Activated T-helper 1 cell treated with anti-CD3 and anti-CD28 coated beads, Interleukin-12 subunit alpha, Interleukin-12 subunit beta, Interleukin-2, Interleukin-4 antibody, amounts not matched to agents 30 ng/mL and 10 ng/mL and 1 ng/mL, durations not matched to agents 14 hours and 24 hours and 36 hours (primary cell): ENCODE measurements around the gene CYP26B1. TPM values are rescaled to one million over a fixed set of nuclear protein-coding genes. Genes with fewer than 3 reads are reported as not detected.

Experiments
- DNase-seq: peaks from one replicate; pipeline ENCODE4 v3.0.0; 2021; ENCODE audit warnings: low spot score
- H3K27ac Mint-ChIP-seq: one replicate; pipeline ENCODE4 v1.8.0; 2021; ENCODE audit warnings: mild to moderate bottlenecking, mixed read lengths
- H3K27me3 Mint-ChIP-seq: one replicate; pipeline ENCODE4 v1.8.0; 2022; ENCODE audit warnings: mild to moderate bottlenecking, moderate library complexity, mixed read lengths; ENCODE audit not compliant: insufficient read depth
- H3K36me3 Mint-ChIP-seq: one replicate; pipeline ENCODE4 v1.8.0; 2021; ENCODE audit warnings: low read depth, mixed read lengths
- H3K4me1 Mint-ChIP-seq: one replicate; pipeline ENCODE4 v1.8.0; 2021; ENCODE audit warnings: low read depth, mixed read lengths
- H3K4me3 Mint-ChIP-seq: one replicate; pipeline ENCODE4 v1.8.0; 2021; ENCODE audit warnings: mild to moderate bottlenecking, moderate library complexity, mixed read lengths
- H3K9me3 Mint-ChIP-seq: one replicate; pipeline ENCODE4 v1.8.0; 2021; ENCODE audit warnings: mixed read lengths
- intact Hi-C: fragments of 100-400 bp; cut with micrococcal nuclease; formaldehyde crosslinking; loops from one replicate; pipeline ENCODE4 v1.15.1; 2024
- total RNA-seq: library from RNA; stranded (reverse); gene quantifications from 2 replicates; pipeline ENCODE4 v1.2.3, GENCODE V29; 2022

Gene CYP26B1
- total RNA-seq, 1 donor from 2014 or later: not detected

GRCh38 chr2:72113847-72114692 lies 33.6 kb downstream of the CYP26B1 start:
- H3K9me3 Mint-ChIP-seq: no peaks in the 10 kb centered on the region
- no peaks in the 10 kb centered on the region for H3K36me3 Mint-ChIP-seq
- H3K27me3 Mint-ChIP-seq: peaks cover 3% of the 10 kb centered on the region
- H3K4me3 Mint-ChIP-seq: no peak overlapping the region
- DNase-seq: no peak
- H3K4me1 Mint-ChIP-seq: no peaks in the 10 kb centered on the region
- intact Hi-C loops: no loop called here
- no peak overlapping the region for H3K27ac Mint-ChIP-seq

DNA sequence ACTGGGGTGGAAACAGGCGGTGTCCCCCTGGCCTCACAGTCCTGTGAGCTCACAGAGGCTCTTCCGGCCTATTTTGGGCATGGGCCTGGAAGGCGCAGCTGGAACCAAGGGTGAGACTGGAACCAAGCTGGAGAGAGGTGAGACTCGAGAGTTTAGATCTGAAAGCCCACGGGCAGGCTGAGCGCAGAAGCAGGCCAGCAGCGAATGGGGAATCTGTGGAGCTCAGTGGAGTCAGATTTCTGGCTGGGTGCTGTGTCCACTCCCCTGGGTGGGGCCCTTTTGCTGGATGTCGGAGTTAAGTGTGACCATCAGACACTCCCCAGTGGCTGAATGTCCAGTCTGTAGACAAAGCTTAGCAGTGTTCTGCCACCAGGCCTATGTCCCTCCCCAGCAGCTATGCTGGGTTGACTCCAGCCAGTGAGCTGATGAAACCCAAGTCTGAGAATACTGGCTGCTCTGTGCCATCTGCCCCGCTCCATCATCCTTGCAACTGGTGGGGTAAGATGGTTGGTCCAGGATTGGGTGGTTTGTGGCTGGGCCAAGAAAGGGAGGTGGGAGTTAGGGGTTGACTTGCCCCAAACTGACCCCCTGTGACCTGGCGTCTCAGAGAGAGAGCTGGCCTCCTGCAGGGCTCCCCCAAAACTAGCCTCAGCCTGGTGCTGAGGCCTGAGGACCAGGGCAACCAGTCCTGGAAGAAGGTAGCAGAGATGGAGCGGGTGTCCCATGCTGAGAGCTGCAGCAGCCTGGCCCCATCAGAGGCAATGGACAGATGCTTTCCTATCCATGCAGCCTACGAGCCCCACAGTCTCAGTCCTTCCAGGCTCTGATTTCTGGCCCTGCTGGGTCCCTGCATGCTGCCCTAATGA lies 34.4 kb downstream of the CYP26B1 start:
- Mint-ChIP-seq H3K9me3 (no peaks in the 10 kb centered on the region), H3K36me3 (no peaks in the 10 kb centered on the region), H3K4me3 (no peak overlapping the region), H3K4me1 (no peaks in the 10 kb centered on the region), H3K27me3 (peaks cover 6% of the 10 kb centered on the region), H3K27ac (no peak overlapping the region)
- intact Hi-C loops: no loop called here
- no peak for DNase-seq

GRCh38 chr2:72112401-72112800 lies 35.3 kb downstream of the CYP26B1 start:
- no peaks in the 10 kb centered on the region for H3K9me3 Mint-ChIP-seq
- no peaks in the 10 kb centered on the region for H3K4me1 Mint-ChIP-seq
- H3K27me3 Mint-ChIP-seq: peaks cover 9% of the 10 kb centered on the region
- intact Hi-C loops: no loop called here
- DNase-seq: no peak
- no peaks in the 10 kb centered on the region for H3K36me3 Mint-ChIP-seq
- H3K27ac Mint-ChIP-seq: no peak overlapping the region
- H3K4me3 Mint-ChIP-seq: no peak overlapping the region

GRCh38 chr2:72111061-72111460 lies 36.6 kb downstream of the CYP26B1 start:
- Mint-ChIP-seq H3K27ac (no peak overlapping the region), H3K4me1 (no peaks in the 10 kb centered on the region), H3K36me3 (no peaks in the 10 kb centered on the region), H3K9me3 (no peaks in the 10 kb centered on the region), H3K4me3 (no peak overlapping the region), H3K27me3 (peaks cover 9% of the 10 kb centered on the region)
- intact Hi-C loops: no loop called here
- no peak for DNase-seq

DNA sequence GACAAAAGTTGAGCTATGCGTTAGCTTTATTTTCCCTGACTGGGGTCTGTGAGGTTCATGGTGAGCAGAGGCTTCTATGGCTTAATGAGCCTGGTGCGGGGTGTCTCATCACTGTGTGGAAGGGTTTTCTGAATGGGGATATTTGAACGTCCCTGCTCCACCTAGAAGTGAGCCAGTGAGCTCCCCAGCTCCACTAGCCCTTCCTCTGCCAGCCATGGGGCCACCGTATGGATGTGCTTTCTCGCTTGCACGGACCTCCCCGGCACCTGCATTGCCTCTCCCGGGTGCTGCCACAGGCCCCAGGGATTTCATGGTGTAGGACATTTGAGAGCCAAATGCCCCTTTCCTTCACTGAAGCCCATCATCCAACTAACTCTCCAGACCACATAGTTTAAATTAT lies 37.8 kb downstream of the CYP26B1 start:
- H3K4me1 Mint-ChIP-seq: no peaks in the 10 kb centered on the region
- intact Hi-C loops: no loop called here
- no peaks in the 10 kb centered on the region for H3K9me3 Mint-ChIP-seq
- H3K27me3 Mint-ChIP-seq: peaks cover 9% of the 10 kb centered on the region
- no peak for DNase-seq
- H3K36me3 Mint-ChIP-seq: no peaks in the 10 kb centered on the region
- no peak overlapping the region for H3K27ac Mint-ChIP-seq
- H3K4me3 Mint-ChIP-seq: no peak overlapping the region

DNA sequence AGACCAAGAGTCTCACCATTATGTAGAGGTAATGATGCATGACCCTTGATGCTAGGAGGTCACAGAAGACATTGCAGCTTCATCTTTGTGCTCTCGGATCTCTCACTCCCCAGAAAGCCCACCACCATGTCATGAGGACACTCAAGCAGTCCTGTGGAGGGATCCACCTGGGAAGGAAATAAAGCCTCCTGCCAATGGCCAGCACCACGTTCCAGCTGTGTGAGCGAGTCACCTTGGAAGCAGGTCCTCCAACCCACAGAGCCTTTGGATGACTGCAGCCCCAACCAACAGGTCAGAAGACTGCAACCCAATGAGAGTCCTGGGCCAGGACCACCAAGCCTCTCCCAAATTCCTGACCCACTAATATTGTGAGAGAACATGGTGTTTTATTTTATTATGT lies 38.4 kb downstream of the CYP26B1 start:
- peaks cover 9% of the 10 kb centered on the region for H3K27me3 Mint-ChIP-seq
- DNase-seq: no peak
- no peak overlapping the region for H3K27ac Mint-ChIP-seq
- H3K9me3 Mint-ChIP-seq: no peaks in the 10 kb centered on the region
- H3K4me1 Mint-ChIP-seq: no peaks in the 10 kb centered on the region
- no peak overlapping the region for H3K4me3 Mint-ChIP-seq
- intact Hi-C loops: no loop called here
- no peaks in the 10 kb centered on the region for H3K36me3 Mint-ChIP-seq

DNA sequence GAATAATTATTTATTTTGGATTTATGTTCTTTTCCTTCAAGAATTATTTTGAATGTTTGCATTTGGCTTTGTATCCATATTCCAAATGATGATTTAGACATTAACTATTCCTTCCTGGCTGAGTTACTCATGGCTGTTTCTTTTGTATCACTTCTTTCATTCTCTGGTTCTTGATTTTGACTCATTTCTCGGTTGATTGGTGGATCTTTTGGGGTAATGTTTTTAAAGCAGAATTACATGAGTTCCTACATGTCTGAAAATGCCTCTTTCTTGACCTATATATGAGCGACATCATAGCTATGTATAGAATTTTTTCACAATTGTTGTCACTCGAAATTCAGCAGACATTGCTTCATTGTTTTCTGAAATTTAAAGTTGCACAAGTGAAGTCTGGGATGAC lies 39.5 kb downstream of the CYP26B1 start:
- no peak overlapping the region for H3K27ac Mint-ChIP-seq
- no peaks in the 10 kb centered on the region for H3K4me1 Mint-ChIP-seq
- H3K27me3 Mint-ChIP-seq: peaks cover 9% of the 10 kb centered on the region
- no peaks in the 10 kb centered on the region for H3K9me3 Mint-ChIP-seq
- intact Hi-C loops: no loop called here
- no peaks in the 10 kb centered on the region for H3K36me3 Mint-ChIP-seq
- no peak overlapping the region for H3K4me3 Mint-ChIP-seq
- DNase-seq: no peak

DNA sequence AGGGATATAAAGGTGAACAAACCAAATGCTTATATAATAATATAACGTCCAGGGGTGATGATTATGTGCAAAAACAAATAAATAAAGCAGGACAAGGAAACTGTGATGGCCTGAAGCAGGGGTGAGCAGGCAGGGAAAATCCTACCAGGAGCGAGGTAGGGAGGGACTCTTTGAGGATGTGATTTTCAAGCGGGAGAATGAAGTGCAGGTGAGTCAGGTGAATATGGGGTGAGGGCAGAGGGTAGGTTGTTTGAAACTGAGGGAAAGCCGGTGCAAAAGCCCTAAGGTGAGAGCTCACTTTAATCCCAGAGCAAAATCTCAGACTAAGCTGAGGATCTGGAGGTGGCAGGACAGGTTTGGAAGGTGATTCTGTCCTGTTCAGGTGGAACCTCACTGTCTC lies 40.7 kb downstream of the CYP26B1 start:
- no peak for DNase-seq
- no peaks in the 10 kb centered on the region for H3K4me1 Mint-ChIP-seq

GRCh38 chr2:72104821-72105588 lies 42.7 kb downstream of the CYP26B1 start:
- Mint-ChIP-seq H3K36me3 (no peaks in the 10 kb centered on the region), H3K27ac (no peak overlapping the region), H3K9me3 (no peaks in the 10 kb centered on the region), H3K4me3 (no peak overlapping the region), H3K4me1 (no peaks in the 10 kb centered on the region), H3K27me3 (peaks cover 9% of the 10 kb centered on the region)
- intact Hi-C loops: no loop called here
- no peak for DNase-seq

More for the DNA sequence above, 40.7 kb downstream of the CYP26B1 start:
- Mint-ChIP-seq H3K4me3 (no peak overlapping the region), H3K36me3 (no peaks in the 10 kb centered on the region), H3K27ac (no peak overlapping the region), H3K9me3 (no peaks in the 10 kb centered on the region), H3K27me3 (peaks cover 9% of the 10 kb centered on the region)
- intact Hi-C loops: no loop called here

GRCh38 chr2:72103690-72104089 lies 44.0 kb downstream of the CYP26B1 start:
- H3K9me3 Mint-ChIP-seq: no peaks in the 10 kb centered on the region
- no peak for DNase-seq
- no peaks in the 10 kb centered on the region for H3K36me3 Mint-ChIP-seq
- H3K27me3 Mint-ChIP-seq: peaks cover 8% of the 10 kb centered on the region
- H3K27ac Mint-ChIP-seq: no peak overlapping the region
- intact Hi-C loops: no loop called here
- H3K4me3 Mint-ChIP-seq: no peak overlapping the region
- no peaks in the 10 kb centered on the region for H3K4me1 Mint-ChIP-seq

- no peaks in the 10 kb centered on the region for H3K36me3 Mint-ChIP-seq
- H3K9me3 Mint-ChIP-seq: no peaks in the 10 kb centered on the region
- H3K4me3 Mint-ChIP-seq: no peak overlapping the region
- no peak overlapping the region for H3K27ac Mint-ChIP-seq
- no peaks in the 10 kb centered on the region for H3K4me1 Mint-ChIP-seq
- intact Hi-C loops: no loop called here
- no peak for DNase-seq
- H3K27me3 Mint-ChIP-seq: peaks cover 5% of the 10 kb centered on the region
Measured at GRCh38 chr2:72103161-72103560, 44.5 kb downstream of the CYP26B1 start.

DNA sequence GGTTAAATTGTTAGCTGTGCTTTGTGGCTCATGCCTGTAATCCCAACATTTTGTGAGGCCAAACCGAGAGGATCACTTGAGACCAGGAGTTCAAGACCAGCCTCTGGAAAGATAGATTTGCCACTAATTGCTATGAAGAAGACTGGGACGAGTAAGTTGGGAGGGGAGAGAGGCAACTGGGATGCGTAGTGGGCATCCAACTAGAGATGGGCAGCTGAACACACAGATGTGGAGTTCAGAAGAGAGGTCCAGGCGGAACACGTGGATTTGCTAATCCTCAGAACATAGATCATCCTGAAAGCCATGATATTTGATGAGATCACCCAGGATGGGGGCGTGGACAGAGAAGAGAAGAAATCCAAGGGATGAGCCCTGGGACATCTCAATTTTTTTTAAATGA lies 48.7 kb downstream of the CYP26B1 start:
- intact Hi-C loops: no loop called here
- Mint-ChIP-seq H3K36me3 (no peaks in the 10 kb centered on the region), H3K4me3 (no peak overlapping the region), H3K9me3 (no peaks in the 10 kb centered on the region), H3K27ac (no peak overlapping the region), H3K27me3 (peaks cover 2% of the 10 kb centered on the region), H3K4me1 (no peaks in the 10 kb centered on the region)
- DNase-seq: no peak

DNA sequence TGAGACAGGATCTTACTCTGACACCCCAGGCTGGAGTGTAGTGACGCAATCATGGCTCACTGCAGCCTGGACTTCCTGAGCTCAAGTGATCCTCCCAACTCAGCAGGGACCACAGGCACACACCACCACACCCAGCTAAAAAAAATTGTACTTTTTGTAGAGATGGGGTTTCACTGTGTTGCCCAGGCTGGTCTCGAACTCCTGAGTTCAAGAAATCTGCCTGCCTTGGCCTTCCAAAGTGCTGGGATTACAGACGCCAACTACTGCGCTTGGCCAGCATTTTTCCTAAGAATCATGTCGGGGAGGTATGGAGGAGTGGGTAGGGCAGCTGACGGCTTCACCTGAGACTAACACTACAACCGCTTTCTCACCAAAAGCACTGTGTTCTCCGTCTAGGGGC lies 50.4 kb downstream of the CYP26B1 start:
- H3K36me3 Mint-ChIP-seq: no peaks in the 10 kb centered on the region
- no peaks in the 10 kb centered on the region for H3K4me1 Mint-ChIP-seq
- intact Hi-C loops: no loop called here
- H3K9me3 Mint-ChIP-seq: no peaks in the 10 kb centered on the region
- H3K4me3 Mint-ChIP-seq: no peak overlapping the region
- peaks cover 2% of the 10 kb centered on the region for H3K27me3 Mint-ChIP-seq
- H3K27ac Mint-ChIP-seq: no peak overlapping the region
- DNase-seq: no peak
